NT2/D1 (cell line): ENCODE results near the gene CENPB.

ENCODE experiments used
- SUZ12 ChIP-seq: IDR thresholded peaks from 2 replicates; pipeline ENCODE4 v1.6.1; 2011; ENCODE audit not compliant: insufficient read length, insufficient read depth; ENCODE audit errors: extremely low read depth
- YY1 ChIP-seq: IDR thresholded peaks from 2 replicates; pipeline ENCODE4 v1.6.1; 2011; ENCODE audit not compliant: insufficient read length, insufficient read depth
- ZNF274 ChIP-seq: IDR thresholded peaks from 2 replicates; pipeline ENCODE4 v1.6.1; 2011; ENCODE audit warnings: mild to moderate bottlenecking, low read depth, low read length

DNA sequence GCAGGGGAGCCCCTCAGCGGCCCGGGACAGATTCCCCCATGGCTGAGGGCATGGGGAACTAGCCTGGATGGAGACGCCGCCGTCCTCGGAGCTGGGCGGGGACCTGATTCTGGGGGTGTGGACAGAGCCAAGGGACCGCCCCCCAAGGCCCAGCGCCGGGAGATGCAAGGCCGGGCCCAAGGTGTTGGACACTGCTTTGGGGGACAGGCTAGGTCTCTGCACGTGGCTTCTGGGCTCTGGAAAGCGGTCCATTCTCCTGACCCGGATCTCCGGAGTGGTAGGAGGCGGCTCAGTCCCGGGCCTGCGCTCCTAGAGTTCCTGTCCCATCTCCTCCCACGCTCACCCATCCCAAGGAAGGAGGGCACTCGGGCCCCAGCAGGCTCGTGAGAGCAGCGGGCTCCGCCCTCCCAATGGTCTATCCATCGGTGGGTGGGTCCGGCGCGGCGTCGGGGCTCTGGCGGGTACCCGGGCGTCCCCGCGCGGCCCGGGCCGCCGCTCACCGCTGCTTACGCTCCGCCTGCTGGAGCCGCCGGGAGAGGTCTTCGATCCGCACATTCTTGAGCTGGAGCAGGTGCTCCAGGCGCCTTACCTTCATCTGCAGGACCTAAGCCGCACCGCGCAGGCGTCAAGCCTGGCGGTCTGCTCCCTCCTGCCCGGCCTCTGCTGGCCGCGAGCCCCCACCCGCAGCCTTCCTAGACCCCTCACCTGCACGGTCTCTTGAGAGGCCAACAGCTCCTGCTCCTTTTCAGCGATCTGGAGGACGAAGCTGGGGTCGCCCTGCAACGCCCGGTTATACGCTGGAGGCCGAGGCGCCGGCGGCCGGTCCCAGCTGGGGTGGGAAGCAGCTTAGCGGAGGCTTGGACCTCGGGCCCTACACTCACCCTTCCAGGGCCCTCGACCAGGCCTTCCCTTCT lies 8.6 kb downstream of the CENPB start:
- TF ChIP-seq SUZ12: peak; percentile 47
- TF ChIP-seq ZNF274: no peak
- no peak for TF ChIP-seq YY1
